ENCODE data around the gene SCT.
"Not testable (repeated sequence)": the region's sequence is repeated elsewhere in the genome, so short reads cannot be mapped to it uniquely, and the experiment has no call there.

Gene SCT, protein sequence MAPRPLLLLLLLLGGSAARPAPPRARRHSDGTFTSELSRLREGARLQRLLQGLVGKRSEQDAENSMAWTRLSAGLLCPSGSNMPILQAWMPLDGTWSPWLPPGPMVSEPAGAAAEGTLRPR

GRCh38 chr11:626475-627307 is at the start of gene SCT:
Gene SCT (minus strand): TSS chr11:627181. CDS start chr11:627143, 38 bp downstream.
- no peak for FAIRE-seq

GRCh38 chr11:674406-674805 is 47.4 kb upstream of the SCT start:
- no peak for FAIRE-seq

DNA sequence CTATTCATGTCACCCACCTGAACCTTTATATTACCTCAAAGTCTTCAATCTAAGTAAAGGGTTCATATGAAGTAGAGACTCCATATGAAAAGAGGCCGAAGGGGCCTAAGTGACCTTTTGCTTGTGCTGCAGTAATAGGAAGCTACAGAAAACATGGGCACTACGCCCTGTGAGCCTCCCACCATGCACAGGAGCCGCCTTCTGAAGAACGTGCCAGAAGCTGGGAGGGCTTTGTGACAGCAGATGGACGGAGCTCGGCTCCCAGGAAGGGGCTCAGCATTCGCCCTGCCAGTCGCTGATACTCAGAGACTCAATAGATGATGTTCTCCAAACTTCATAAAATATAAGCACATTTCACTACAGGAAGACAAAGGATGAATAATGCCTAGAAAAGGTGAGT is 46.9 kb upstream of the SCT start:
- no peak for FAIRE-seq

- no peak for FAIRE-seq
These were observed 38.8 kb upstream of the SCT start for GRCh38 chr11:665704-666281.

DNA sequence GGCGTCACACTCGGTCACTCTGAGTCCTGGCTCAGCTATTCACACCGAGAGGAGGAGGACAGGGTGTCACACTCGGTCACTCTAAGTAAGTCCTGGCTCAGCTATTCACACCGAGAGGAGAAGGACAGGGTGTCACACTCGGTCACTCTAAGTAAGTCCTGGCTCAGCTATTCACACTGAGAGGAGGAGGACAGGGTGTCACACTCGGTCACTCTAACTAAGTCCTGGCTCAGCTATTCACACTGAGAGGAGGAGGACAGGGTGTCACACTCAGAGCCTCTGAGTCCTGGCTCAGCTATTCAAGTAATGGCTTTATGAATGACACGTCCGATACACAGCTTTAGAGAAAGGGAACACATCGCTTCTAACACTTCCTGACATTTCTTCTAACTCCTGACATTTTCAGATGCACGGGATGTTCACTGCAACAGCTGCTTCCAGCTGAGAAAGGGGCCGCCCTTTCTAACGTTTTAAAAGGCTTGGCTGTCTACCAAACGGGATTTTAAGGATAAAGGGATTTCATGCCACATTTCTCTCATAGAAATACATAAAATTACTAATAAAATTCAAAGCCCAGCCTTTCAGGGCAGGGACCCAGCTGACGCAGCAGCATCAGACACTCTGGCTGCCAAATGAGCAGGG is 38.2 kb upstream of the SCT start:
- no peak for FAIRE-seq

DNA sequence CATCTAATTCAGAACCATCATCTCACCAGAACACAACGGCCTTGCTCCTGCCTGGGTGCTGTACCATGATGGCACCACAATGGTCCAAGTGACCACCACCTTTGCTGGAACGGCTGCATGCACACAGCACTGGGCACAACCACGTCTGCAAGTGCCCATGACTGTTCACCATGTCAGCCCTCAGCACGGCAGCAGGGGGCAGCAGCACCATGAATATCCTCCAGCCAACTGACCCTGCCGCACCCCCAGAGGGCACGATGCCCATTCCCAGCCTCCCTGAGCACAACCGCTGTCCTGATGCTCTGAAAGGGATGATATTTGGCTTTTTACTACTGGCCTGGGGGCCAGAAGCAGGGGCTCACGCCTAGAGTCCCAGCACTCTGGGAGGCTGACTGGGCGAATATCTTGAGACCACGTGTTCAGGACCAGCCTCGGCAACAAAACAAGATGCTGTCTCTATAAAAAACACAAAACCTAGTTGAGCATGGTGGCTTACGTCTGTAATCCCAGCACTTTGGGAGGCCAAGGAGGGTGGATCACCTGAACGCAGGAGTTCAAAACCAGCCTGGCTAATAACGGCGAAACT is 35.8 kb upstream of the SCT start:
- FAIRE-seq: no peak

DNA sequence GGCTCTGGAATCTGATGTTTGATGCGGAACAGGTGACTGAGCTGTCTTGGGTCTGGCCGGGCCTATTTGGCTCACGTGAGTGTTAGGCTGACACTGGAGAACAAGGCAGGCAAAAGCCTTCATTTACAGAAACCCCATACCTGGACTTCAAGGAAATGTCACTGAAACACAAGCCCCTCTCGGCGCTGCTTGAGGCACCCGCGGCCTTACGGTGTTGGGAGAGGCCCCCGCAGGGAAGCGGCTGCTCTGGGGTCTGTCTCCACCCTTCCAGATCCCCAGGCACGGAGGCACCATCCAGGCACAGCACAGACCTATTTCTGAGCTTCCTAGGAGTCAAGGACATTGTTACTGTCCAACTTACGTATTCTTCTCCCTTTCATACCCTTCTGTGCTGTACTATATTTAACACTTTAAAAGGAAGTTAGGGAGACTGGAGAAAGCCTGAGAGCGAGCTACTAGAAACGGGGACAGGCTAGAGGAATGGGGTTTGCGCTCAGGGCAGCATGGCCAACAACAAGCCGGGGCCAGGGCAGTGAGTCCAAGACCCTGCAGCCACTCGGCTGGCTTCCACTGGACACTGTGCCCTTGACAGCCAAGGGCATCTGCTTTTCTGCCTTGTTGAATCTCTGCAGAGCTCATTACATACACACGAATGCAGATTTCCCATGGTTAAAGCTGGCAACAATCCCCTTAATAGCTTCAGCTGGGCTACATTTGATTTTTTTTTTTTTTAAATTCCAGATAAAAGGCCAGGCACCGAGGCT is 33.9 kb upstream of the SCT start:
- no peak for FAIRE-seq

DNA sequence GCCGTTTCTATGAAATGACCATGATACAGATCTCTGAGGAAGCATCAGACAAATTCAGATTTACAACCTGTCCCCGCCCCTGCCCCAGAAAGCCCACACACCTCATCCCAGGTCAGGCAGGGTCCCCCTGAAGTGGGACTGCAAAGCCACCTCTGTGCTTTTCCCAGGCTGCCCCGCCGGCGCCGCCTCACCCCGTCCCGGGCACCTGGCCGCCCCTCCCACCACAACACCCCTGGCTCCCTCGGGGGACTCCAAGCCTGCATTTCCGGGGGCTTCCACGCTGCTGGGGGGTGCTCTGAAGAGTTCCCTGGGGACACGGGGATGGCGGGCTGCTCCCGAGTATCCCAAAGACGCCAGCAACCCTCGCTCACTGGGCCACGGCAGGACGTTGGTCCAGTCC is 33.3 kb upstream of the SCT start:
- no peak for FAIRE-seq

DNA sequence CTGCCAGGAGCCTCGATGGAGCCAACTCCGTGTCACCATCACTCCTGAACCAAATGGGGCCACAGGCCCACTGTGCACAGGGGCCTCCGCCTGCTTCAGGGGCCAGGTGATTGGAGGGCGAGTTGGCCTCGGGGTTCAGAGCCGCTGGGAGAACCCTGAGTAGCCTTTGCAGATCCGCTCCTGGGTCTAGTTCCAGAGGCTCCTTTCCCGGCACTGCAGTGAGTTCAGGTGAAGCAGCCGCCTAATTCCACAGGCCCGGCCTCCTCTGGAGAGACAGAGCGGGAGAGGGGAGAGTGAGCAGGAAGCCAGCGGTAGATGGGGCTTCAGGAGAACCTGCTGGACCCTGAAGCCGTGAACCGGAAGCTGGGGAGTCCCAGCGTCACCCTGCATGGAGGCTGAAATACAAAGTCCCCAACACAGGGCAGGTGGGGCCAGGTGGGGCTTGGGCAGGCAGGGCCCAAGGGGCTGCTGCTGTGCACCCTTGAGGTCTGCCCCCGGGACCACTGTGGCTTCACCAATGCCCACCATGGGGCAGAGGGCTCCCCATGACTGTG is 32.6 kb upstream of the SCT start:
- FAIRE-seq: no peak

DNA sequence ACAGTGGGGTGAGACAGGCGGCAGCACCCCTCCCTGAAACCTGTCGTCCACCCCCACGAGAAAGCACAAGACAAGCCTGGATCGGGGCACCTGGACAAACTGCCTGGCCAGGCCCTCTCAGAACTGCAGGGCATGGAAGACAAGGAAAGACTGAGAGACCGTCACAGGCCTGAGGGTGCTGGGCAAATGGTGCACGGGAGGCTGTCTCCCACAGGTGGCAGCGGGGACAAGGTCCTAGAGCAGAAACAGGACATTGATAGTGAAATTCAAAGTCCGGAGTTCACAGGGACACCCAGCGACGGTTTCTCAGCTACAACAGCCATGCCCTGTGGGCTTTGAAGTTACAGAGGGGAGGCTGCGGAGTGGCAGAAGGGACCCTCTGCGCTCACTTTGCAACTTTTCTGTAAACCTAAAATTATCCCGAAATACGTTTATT is 30.7 kb upstream of the SCT start:
- FAIRE-seq: no peak

- FAIRE-seq: no peak
These were observed 29.9 kb upstream of the SCT start for GRCh38 chr11:656866-657265.

DNA sequence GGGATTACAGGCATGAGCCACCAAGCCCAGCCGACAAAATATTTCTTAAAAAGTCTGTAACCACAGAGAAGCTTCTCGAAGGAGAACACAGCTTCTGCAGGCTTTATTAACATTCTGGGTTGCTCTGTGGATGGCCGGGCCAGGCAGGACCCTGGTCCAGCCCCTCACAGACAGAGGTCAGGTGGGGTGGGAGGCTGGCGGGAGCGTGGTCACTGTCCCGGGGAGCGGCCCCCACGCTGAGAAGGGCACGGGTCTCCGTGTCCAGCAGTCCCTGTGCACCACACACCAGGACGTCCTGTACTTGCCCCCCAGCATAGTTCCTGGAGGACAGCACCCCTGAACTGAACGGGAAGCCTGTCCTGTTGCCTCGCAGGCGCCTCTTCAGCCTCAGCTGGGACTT is 29.4 kb upstream of the SCT start:
- no peak for FAIRE-seq

GRCh38 chr11:655036-655726 is 28.2 kb upstream of the SCT start:
- FAIRE-seq: no peak

DNA sequence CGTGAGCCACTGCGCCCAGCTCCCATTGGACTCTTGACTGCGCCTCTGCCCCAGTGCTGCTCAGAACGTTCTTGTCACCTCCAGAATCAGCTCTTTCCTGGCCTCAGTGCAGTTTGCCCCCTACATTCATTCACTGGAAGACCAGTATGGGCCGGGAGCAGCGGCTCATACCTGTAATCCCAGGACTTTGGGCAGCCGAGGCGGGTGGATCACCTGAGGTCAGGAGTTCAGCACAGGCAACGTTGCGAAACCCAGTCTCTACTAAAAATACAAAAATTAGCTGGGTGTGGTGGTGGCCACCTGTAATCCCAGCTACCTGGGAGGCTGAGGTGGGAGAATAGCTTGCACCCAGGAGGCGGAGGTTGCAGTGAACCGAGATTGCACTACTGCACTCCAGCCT is 27.5 kb upstream of the SCT start:
- not testable (repeated sequence) for FAIRE-seq

DNA sequence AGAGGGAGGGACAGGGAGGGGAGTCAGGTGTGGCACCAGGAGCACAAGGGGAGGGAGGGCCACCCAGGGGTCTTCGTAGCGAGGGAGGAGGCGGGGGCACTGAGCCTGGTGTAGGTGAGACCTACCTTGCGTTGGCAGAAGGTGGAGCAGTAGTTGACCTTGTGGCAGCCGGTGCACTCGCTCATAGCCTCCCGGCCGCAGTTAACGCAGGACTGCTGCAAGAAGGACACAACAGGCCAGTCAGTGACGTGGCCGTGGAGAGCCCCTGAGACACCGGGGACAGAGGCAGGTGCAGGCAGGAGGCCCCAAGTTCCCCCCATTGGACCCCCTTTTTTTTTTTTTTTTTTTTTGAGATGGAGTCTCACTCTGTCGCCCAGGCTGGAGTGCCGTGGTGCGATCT is 26.9 kb upstream of the SCT start:
- no peak for FAIRE-seq

DNA sequence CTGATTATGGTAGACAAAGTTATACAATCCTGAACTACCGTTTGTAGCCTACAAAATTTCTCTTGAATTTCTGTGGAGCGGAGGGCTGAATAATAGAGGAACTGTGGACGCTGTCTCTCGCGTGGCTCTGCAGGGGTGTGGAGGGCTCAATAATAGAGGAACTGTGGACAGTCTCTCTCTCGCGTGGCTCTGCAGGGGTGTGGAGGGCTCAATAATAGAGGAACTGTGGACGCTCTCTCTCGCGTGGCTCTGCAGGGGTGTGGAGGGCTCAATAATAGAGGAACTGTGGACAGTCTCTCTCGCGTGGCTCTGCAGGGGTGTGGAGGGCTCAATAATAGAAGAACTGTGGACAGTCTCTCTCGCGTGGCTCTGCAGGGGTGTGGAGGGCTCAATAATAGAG is 26.2 kb upstream of the SCT start:
- FAIRE-seq: not testable (repeated sequence)

GRCh38 chr11:650482-650881 is 23.5 kb upstream of the SCT start:
- no peak for FAIRE-seq

DNA sequence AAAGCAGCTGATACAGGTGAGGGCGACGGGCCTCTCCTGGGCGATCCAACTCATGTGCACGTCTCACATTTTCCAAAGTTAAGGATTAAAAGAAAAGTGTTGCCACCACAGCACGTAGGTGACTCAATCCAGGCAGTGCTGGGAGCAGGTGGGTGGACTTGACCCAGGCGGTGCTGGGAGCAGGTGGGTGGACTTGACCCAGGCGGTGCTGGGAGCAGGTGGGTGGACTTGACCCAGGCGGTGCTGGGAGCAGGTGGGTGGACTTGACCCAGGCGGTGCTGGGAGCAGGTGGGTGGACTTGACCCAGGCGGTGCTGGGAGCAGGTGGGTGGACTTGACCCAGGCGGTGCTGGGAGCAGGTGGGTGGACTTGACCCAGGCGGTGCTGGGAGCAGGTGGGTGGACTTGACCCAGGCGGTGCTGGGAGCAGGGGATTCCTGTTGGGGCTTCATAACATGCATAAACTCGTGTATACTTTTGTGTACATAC is 20.7 kb upstream of the SCT start:
- not testable (repeated sequence) for FAIRE-seq

DNA sequence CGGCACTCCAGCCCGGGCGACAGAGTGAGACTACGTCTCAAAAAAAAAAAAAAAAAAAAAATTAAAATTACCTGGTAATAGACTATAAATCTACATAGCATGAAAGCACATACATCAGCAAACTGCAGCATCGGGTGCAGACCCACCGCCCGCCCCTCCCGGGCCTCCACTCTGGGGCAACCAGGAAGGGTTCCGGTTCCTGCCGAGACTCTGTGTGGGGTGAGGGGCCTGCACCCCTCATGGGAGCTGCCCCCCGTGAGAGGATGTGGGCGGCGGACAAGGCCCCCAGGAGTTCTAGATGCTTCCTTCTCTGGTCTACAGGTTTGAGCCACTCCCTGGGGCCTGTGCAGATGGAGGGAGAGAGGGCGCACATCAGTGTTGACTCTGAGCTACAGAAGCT is 19.2 kb upstream of the SCT start:
- no peak for FAIRE-seq

DNA sequence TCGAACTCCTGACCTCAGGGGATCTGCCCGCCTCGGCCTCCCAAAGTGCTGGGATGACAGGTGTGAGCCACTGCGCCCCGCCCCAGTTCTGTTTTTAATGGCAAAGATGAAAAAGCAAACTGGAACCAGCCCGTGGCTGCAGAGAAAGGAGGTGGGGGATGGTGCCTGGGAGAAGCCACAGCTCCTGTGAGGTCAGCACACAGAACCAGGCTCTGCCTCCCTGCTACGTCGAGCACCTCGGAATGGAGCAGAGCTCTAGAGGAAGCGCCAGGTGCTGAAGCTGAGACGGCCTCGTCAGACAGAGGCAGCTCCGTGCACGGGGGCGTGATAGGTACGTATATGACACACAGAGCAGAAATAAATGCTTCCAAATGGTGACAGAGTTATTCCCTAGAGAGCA is 18.6 kb upstream of the SCT start:
- no peak for FAIRE-seq

All from endometrium (tissue), 2 donors.